GM18508 (cell line): ENCODE data around the gene SOSTDC1.
"Not testable (repeated sequence)": the region's sequence is repeated elsewhere in the genome, so short reads cannot be mapped to it uniquely, and the experiment has no call there.

Source experiments
- ATAC-seq: cut with Tn5 transposase; IDR thresholded peaks from one replicate; pipeline ENCODE4 v1.9.1; 2021; ENCODE audit warnings: moderate number of reproducible peaks; ENCODE audit not compliant: insufficient read depth, unreplicated experiment

SOSTDC1 gene, protein sequence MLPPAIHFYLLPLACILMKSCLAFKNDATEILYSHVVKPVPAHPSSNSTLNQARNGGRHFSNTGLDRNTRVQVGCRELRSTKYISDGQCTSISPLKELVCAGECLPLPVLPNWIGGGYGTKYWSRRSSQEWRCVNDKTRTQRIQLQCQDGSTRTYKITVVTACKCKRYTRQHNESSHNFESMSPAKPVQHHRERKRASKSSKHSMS

DNA sequence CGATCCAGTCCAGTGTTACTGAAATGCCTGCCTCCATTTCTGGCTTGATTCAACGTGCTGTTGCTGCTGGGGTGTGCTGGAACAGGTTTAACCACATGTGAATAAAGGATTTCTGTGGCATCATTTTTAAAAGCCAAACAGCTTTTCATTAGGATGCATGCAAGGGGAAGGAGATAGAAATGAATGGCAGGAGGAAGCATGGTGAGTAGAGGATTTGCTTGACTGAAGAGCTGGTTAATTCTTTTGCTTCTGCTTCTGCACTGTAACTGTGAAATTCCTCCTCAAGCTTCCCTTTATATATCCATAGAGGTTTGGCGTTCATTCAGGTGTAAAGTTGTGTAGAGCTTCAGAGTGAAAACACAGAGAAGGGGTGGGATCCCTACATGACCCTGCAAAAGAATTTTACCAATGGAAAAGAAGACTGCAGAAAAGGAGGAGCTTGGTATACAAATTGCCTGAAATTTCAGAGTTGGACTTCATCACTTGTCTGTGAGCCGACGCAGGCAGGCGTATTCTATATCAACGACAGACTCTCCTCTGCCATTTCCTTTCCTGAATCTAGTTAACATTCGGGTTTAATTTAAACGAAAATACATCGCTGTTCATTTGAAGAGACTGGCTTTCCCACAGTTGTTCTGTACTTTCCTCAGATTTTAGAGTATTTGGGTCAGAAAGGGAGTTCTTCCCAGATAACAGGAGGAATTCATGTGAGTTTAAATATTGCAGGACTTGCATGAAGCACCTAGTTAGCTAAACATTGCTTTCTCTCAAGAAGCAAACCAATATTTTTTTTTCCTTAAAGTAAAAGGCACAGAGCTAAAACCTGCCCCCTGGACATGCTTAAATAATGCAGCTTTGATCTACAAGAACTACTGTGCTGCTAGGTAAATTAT is at the start of gene SOSTDC1:
Gene SOSTDC1 (minus strand): TSS at position 270 of the 893 bp plus-strand sequence. CDS start 70 bp downstream, at position 200.
- ATAC-seq: no peak

DNA sequence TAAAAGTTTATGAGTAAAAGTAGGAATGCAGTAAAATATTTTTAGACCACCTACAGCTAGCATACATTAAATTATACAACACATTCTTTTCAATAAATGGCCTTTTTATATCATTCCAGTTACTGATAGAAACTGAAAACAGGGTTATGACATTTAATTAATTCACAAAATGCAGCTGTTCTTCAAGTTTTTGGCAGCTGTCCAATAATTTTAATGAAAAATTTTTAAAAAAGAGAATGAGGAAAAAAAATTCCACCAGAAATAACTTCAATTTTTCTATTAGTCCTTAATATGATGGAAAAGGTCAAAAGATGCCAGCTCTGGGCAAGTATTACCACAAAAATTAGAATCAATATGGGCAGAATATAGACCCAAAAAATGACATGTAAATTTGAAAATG is 49.2 kb upstream of the SOSTDC1 start:
- no peak for ATAC-seq

DNA sequence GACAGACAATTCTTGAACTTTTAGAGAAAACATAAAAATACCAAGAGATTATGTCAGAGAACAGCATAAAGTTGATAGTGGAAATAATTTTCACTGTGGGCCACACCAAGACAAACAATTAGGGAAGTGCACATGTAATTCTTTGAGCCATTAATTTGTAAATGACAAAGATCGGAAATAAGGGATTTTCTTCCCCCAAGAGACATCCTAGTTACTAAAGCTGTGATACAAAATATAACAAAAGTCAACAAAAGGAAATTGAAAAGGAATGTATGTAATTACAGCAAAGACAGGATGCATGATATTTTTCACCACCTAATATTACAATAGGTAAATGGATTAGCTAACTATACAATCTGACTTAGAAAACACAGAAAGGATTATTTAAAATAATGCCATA is 48.7 kb upstream of the SOSTDC1 start:
- ATAC-seq: no peak

DNA sequence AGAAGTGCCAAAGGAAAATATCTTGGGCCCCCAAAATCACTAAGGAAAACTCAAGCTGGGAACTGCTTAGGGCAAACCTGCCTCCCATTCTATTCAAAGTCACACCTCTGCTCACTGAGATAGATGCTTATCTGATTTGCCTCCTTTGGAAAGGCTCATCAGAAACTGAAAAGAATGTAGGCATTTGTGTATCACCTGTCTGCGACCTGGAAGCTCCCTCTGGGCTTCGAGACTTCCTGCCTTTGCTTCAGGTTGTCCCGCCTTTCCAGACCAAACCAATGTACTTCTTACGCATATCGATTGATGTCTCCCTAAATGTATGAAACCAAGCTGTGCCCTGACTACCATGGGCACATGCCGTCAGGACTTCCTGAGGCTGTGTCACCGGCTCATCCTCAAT is 46.6 kb upstream of the SOSTDC1 start:
- ATAC-seq: no peak

DNA sequence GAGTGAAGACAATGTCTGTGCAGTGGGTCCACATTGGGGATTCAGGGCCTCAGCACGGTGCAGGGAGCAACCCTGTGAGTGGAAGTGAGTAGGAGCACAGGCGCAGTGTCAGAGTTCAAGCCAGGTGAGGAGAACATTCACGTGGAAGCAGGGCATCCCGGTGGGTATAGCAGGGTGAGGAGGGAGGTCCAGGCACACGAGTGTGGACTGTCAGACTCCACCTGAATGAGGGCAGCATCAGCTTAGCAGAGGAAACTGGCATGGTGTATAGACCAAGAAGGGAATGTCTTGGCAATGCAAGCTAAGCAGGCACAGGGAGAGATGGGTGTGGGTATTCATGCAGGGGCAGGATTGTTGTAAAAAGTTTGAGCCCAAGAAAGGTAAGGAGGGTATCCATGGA is 45.8 kb upstream of the SOSTDC1 start:
- no peak for ATAC-seq

DNA sequence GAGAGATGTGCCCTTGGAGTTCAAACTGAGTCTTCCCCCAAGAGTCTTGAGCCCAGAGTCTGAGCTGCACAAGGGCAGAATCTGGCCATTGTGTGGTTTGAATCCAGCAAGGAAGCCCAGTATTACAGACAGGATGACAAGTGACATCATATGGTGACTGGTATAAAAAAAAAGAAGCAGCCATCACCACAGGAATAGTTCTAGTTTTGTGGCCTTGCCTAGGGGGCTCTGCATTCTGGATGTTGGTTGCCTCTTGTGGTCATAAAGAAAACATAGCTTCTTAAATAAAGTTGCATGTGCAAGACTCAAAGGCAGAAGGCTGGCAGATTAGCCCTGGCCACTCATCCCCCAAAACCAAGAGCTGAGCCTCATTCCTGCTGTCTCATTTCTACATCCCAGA is 44.3 kb upstream of the SOSTDC1 start:
- no peak for ATAC-seq

DNA sequence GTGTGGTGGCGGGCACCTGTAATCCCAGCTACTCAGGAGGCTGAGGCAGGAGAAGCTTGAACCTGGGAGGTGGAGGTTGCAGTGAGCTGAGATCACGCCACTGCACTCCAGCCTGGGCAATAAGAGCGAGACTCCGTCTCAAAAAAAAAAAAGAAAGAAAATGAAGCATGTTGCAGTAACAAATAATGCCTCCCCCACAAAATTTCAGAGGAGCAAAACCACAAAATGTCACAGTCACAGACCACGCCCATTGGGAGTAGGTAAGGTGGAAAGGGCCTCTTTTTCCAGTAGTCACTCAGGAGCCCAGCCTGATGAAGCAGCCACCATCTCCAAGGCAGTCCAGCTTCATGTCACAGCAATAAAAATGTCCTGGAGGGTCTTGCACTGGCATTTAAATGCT is 40.9 kb upstream of the SOSTDC1 start:
- ATAC-seq: not testable (repeated sequence)

DNA sequence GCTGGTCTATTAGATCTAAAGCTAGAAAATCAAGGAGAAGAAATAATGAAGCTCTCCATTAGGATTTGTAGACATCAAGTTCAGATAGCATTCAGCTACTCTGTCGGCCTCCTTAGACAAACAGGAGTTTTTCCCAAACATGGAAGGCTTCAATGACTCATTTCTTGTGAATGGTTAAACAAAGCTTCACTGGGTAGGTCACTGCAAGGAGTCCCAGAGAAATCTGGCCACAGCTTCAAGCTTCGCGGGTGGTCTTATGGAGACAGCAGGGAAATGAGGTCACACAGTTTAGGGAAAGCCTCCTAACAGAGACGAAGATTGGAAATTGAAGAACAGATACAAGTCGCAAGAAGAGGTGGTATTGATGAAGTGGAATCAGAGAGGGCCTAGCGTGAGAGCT is 38.5 kb upstream of the SOSTDC1 start:
- no peak for ATAC-seq

DNA sequence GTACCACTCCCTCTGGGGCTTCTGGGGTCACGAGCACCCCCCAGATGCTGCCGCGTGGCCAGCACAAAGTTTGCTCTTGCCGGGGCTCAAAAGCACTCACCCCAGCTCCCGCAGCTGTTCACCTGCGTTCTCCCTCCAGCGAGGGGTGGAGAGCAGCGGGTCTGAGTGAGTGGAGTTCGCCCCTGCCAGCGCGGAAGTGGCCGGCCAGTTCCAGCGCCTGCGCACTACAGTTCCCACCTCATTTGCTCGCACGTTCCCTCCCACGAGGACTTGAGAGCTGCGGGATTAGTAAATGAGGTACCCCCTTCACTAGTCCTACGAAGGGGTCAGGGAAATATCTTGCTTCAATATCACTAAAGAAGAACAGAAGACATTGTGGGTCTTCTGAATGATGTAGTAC is 36.8 kb upstream of the SOSTDC1 start:
- ATAC-seq: no peak

DNA sequence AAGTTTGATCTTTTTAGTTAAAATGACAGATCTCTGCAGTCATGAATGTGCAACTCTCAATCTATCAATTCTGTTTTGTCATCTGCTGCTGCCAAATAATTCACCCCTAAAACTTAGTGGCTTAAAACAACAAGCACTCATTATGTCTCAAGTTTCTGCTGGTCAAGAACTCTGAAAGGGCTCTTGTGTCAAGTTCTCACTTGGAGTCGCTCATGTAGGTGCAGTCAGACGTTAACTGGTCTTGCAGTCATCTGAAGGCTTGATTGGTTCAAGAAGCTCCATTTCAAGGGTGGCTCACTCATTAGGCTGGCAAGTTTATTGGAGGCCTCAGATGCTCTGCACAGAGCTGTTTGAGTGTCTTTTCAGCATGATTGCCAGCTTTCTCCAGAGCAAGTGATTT is 32.6 kb upstream of the SOSTDC1 start:
- ATAC-seq: no peak

DNA sequence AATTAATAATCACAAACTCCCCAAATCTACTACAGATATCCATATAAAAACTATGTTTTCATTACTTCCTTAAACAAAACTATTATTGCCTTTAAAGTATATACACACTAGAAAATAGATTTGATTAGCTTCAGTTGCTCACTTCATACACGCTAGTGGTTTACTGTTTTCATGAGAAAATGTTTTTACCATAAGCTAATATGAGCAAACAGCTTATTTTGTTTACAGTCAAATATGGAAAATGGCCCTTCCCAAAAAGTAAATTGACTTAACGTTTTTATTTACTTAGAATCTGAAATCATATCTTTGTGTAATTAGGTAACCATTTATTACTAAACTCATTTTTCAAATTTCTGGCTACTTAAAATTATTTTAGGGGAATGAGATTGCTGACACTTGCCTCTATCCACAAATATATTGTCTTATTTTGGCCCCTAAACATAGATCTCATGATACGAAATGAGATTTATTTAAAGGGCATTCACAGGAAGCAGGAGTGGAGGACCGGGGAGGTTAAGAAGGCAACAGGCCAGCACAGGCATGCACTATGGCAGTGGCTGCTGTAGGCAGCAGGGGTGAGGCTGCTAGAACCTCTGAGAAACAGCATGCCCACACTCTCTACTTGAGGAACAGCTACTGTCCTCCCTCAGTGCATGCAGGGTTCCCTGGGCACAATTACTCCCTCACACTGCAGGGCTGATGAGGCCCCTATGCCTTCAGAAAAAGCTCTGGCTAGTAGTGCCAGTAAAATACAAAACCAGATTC is 29.6 kb upstream of the SOSTDC1 start:
- no peak for ATAC-seq

DNA sequence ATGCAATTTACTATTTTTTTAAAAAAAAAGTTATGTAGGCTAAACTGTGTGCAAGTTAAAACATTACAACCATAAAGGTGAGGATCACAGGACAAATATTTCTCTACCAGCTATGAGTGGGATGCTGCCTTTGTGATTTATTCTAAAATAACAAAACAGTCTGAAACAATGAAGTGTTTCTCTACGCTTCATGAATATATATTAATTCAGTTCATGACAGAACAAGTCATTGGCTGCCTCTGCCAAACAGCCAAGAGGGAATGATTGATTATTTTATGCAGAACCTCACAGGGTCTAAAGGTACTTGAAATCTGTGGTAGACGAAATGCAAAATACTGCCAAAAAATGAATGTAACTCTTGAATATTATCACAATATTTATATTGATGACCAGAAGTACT is 29.0 kb upstream of the SOSTDC1 start:
- no peak for ATAC-seq

DNA sequence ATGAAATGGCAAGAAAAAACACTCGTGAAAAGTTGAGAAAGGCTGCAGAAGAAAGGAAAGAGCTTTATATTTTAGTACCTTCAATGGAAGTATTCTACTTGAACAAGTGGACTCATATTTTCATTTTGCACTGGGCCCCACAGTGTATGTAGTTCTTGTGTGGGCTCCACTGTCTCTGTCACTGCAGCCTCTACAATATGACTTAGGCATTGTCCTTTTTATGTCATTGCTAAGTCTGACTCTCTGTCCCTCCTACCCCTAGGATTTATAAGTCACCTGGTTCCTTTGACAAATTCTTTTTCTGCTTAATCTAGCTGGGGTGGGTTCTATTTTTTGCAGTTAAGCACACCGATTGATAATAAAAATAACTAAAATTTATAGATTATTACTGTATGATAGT is 27.7 kb upstream of the SOSTDC1 start:
- ATAC-seq: no peak

DNA sequence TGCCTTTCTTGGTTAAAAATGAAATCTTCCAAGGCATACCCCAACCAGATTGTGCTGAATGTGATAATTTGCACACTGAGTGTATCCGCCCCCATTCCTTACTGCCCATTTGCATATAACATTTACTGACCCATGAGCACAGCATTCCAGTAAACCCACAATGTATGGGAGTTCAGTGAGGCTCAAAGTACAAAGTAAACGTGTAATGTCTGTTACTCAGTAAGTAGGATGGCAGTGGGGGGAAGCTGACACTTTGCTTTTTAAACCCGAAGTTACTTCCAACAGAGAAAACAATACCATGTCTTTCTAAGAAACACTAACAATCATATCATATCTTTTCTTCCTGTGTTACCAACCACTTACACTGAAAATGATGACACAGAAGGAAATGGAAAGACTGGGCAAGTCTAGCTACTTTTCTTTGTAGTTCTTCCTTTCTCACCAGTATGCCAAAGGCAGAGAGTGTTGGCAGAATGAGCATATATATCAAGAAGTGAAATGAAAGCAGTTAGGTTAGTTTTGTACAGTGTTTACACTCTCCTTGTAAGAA is 27.1 kb upstream of the SOSTDC1 start:
- ATAC-seq: no peak

DNA sequence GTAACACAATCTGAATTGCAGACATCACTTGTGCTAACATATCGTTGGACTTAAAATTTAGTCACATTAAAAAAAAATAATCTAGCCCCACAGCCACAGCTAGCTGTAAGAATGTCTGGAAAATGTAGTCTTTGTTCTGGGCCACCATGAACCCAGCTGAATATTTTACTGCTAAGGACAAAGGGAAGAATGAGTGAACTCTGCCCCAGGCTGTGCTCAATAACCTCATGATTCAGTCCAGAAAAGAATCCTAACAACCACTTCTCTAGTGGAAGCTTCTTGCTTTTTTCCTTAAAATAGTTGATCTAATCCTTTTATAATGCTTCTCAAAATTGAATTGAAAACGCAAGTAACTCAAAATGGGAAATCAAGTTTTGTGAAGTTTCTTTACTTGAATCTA is 25.6 kb upstream of the SOSTDC1 start:
- no peak for ATAC-seq

DNA sequence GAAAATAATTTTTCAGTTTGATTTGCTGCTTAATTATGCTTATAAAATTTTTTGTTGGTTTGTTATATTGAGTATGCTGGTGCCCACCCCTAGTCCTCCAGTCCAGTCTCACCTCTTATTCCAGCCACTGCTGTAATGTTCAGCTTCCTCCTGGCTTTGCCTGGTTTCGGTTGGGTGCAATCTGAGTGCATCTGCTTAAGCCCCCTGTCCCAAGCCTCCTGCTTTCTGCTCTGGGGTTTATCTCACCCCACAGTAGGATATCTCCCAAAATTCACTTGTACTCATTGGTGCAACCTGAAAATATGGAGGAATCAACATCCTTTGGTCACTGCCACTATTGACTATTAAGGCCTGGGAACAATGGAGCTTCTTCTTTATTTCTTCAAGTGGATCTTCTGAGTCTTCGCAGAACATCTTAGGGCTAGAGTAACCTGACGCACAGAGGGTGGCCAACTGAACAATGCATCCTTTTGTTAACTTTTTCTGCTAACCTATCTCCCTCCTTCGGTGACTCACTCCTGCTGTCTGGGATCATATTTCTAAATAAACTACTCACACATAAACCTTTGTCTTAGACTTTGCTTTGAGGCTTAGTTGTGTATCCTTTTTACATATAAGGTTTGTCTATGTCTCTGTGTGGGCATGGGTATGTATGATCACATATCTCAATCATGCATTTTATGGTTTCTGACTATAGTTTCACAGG is 19.1 kb upstream of the SOSTDC1 start:
- ATAC-seq: no peak

DNA sequence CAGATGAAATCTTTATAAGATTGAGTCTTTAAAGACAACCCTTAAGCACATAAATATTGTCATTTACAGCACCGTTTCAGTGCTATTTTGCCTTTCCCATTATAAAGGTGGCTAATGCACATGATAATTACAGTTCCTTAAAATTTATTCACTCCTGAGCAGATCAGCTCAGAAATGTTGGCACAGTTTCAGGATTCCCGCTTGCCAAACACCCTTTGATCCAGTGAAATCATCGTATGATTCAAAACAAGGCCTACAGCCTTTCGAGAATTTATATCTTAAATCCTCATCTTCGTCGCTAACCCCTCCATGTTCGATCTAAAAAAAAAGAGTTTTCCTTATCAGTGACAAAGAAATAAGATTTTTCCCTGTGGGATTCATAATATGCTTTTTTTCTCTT is 14.1 kb upstream of the SOSTDC1 start:
- no peak for ATAC-seq

DNA sequence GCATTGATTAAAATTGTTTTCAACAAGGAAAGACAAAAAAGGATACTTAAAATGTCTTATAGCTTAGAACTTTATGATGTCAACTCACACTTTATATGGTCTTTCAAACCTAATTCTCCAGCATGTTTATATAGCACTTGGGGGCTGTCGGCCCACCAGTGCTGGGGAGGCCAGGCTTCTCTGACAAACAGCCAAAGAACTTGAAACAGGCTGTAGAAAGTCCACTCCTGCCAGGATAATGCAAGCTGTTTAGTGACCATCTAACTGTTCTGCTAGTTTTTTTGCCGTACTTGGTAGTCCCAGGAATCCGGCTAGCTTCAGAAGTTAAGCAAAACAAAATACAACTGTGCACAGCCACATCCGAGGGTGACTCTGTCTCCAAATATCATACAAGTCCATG is 13.6 kb upstream of the SOSTDC1 start:
- no peak for ATAC-seq

DNA sequence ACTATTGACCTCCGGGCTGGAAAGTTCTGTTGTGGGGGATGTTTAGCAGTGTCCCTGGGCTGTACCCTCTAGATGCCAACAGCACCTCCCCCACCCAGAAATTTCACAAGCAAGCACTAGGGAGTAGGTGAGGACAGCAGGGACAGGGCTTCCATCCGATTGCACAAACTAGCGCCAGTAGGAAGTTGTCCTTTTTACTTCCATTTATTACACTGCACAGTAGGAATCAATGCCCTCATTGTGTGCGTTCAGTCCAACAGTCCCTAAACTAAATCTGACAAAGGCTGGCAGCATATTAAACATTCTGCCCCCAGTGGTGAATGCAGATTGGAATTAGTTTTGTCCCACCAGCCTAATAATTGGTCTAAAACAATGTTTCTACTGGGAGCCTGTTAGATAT is 6.4 kb upstream of the SOSTDC1 start:
- ATAC-seq: no peak

DNA sequence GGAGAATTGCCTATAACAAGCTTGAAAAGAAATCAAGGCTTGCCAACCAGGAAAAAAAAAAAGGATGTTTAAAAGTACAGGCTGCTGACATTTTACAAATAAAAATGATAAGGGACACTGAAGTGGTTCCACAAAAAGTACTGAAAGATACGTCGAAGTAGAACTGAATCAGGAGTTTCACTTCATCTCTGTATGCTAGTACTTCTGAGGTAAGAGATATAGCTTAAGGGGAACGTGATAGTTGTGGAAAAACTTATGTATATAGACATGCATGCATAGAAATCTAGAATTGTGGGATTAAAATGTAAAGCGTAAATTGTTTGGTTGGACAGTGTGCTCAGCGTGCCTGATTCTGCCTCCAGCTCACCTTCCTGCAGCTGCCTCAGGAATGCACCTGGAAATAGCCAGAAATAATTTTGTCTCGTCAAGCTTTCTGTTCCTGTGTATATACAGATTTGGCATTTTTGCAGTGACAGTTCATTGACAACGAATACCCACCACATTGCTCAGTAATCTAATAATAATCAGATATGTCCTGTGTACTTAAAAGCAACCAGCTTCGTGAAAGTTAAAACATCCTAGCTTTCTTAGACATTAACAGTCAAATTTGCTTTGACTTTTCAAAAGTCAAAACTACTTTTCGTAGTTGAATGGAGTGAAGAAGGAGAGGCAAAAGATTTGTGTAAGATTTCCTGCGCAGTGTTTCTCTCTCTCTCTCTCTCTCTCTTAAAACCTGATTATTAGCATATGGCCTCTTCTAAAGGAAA is 1.4 kb downstream of the SOSTDC1 start:
- ATAC-seq: no peak
